Right atrium auricular region (tissue), 2 donors: ENCODE data around the gene SYTL5. TPM values are rescaled to one million over a fixed set of nuclear protein-coding genes. Genes with fewer than 3 reads are reported as not detected.

ENCODE experiments used
- DNase-seq: peaks from one replicate; pipeline ENCODE4 v3.0.0-alpha.2; 2019; ENCODE audit warnings: low spot score
- H3K27ac ChIP-seq, 2 donors: fragments of 200-600 bp; sonication (generic); 1 replicate in 1 of 2; 2 replicates in 1 of 2; pipeline ENCODE4 v1.5.1; 2016 to 2019
- H3K27me3 ChIP-seq, 2 donors: fragments of 200-600 bp; sonication (generic); one replicate each; pipeline versions ENCODE4 v1.5.1 to v1.6.0; 2017 to 2019
- H3K36me3 ChIP-seq: fragments of 200-600 bp; sonication (generic); one replicate; pipeline ENCODE4 v1.5.1; 2016
- H3K4me1 ChIP-seq, 2 donors: fragments of 200-600 bp; sonication (generic); one replicate each; pipeline versions ENCODE4 v1.5.1 to v1.6.0; 2017 to 2019
- H3K4me3 ChIP-seq, 2 donors: fragments of 200-600 bp; sonication (generic); 1 replicate in 1 of 2; 2 replicates in 1 of 2; pipeline ENCODE4 v1.5.1; 2017 to 2019; ENCODE audit warnings: mild to moderate bottlenecking in 1 of 2, moderate library complexity in 1 of 2
- H3K9me3 ChIP-seq, 2 donors: fragments of 200-600 bp; sonication (generic); one replicate each; pipeline ENCODE4 v1.5.1; 2019
- CTCF ChIP-seq, 2 donors: fragments of 200-600 bp; sonication (generic); IDR thresholded peaks; one replicate each; pipeline ENCODE4 v1.5.1; 2019; ENCODE audit warnings: antibody characterized with exemption in 2 of 2
- total RNA-seq, 2 donors: library from RNA; depleted of rRNA; stranded (reverse); fragments of >200 nt; gene quantifications; one replicate each; pipeline ENCODE4 v1.1.0, GENCODE V29; 2016

SYTL5 gene
- total RNA-seq, 2 donors from 2014 or later = 0.39 TPM; not detected in 1

GRCh38 chrX:38089173-38089982 lies 83.0 kb downstream of the SYTL5 start:
- Histone ChIP-seq H3K27me3 (peaks cover 0 to 5% of the 10 kb centered on the region in 2 donors), H3K9me3 (no peaks in the 10 kb centered on the region), H3K36me3 (no peaks in the 10 kb centered on the region), H3K4me1 (no peaks in the 10 kb centered on the region), H3K4me3 (no peak overlapping the region), H3K27ac (no peak overlapping the region)
- no peak for TF ChIP-seq CTCF (IDR thresholded peaks at IDR 0.05)
- DNase-seq = no peak

- Histone ChIP-seq H3K27ac (no peak overlapping the region), H3K9me3 (peaks cover 0 to 25% of the 10 kb centered on the region in 2 donors), H3K36me3 (no peaks in the 10 kb centered on the region), H3K4me1 (no peaks in the 10 kb centered on the region), H3K27me3 (peaks cover 0 to under 1% of the 10 kb centered on the region in 2 donors), H3K4me3 (no peak overlapping the region)
- no peak for TF ChIP-seq CTCF (IDR thresholded peaks at IDR 0.05)
- DNase-seq = no peak
Measured at GRCh38 chrX:38095971-38096529, 89.7 kb downstream of the SYTL5 start.

GRCh38 chrX:38099688-38100087 lies 93.3 kb downstream of the SYTL5 start:
- Histone ChIP-seq H3K4me3 (no peak overlapping the region), H3K9me3 (peaks cover 0 to 25% of the 10 kb centered on the region in 2 donors)
- TF ChIP-seq CTCF (IDR thresholded peaks at IDR 0.05) = no peak

GRCh38 chrX:38102240-38102639 lies 95.9 kb downstream of the SYTL5 start:
- H3K27ac ChIP-seq = no peak overlapping the region
- no peaks in the 10 kb centered on the region for H3K36me3 ChIP-seq
- peaks cover 0 to 25% of the 10 kb centered on the region in 2 donors for H3K9me3 ChIP-seq
- DNase-seq = no peak
- no peaks in the 10 kb centered on the region for H3K27me3 ChIP-seq
- no peak for TF ChIP-seq CTCF (IDR thresholded peaks at IDR 0.05)
- H3K4me3 ChIP-seq = no peak overlapping the region
- no peaks in the 10 kb centered on the region for H3K4me1 ChIP-seq

More at GRCh38 chrX:38099688-38100087, 93.3 kb downstream of the SYTL5 start:
- Histone ChIP-seq H3K4me1 (no peaks in the 10 kb centered on the region), H3K36me3 (no peaks in the 10 kb centered on the region), H3K27ac (no peak overlapping the region), H3K27me3 (no peaks in the 10 kb centered on the region)
- DNase-seq = no peak

GRCh38 chrX:38102875-38103274 lies 96.5 kb downstream of the SYTL5 start:
- Histone ChIP-seq H3K4me3 (no peak overlapping the region), H3K27ac (no peak overlapping the region), H3K4me1 (no peaks in the 10 kb centered on the region), H3K27me3 (no peaks in the 10 kb centered on the region), H3K36me3 (no peaks in the 10 kb centered on the region), H3K9me3 (peaks cover 0 to 25% of the 10 kb centered on the region in 2 donors)
- TF ChIP-seq CTCF (IDR thresholded peaks at IDR 0.05) = no peak
- DNase-seq = no peak
